Cardiac septum (tissue), 1 donor: ENCODE results near the gene TJAP1. TPM values are rescaled to one million over a fixed set of nuclear protein-coding genes. Genes with fewer than 3 reads are reported as not detected.

Experiments used
- DNase-seq: peaks from one replicate; pipeline ENCODE4 v3.0.0-alpha.2; 2020; ENCODE audit warnings: low spot score
- intact Hi-C: fragments of 100-400 bp; cut with DNase I; formaldehyde crosslinking; loops from one replicate; pipeline ENCODE4 v1.14.0; 2022
- total RNA-seq: library from RNA; stranded (reverse); fragmentation: NEBNext Ultra II Directional; extraction: Animal tissue kit (Norgen Biotek cat#: 25700); gene quantifications from one replicate; pipeline ENCODE4 v1.2.1, GENCODE V29; 2021
- donor health status: DM: no; HTN: no; CAD: no.

TJAP1 gene
- total RNA-seq, 1 donor from 2014 or later = 25.1 TPM

- intact Hi-C loops = no loop called here
- no peak for DNase-seq
These were observed 4.9 kb upstream of the TJAP1 start for GRCh38 chr6:43472515-43472914.

GRCh38 chr6:43475516-43475915 lies 1.9 kb upstream of the TJAP1 start:
- intact Hi-C loops = no loop called here
- no peak for DNase-seq

GRCh38 chr6:43476746-43477145 lies 624 bp upstream of the TJAP1 start:
- no peak for DNase-seq
- intact Hi-C loops = no loop called here

- DNase-seq = no peak
- intact Hi-C loops = no loop called here
These were observed 620 bp downstream of the TJAP1 start for GRCh38 chr6:43478008-43478372.

- no peak for DNase-seq
- intact Hi-C loops = no loop called here
These were observed 3.7 kb downstream of the TJAP1 start for GRCh38 chr6:43481075-43481474.

GRCh38 chr6:43481591-43482236 lies 4.3 kb downstream of the TJAP1 start:
- intact Hi-C loops = no loop called here

GRCh38 chr6:43488667-43489276 lies 11.4 kb downstream of the TJAP1 start:
- intact Hi-C loops = no loop called here
- no peak for DNase-seq

More at GRCh38 chr6:43481591-43482236, 4.3 kb downstream of the TJAP1 start:
- DNase-seq = no peak

GRCh38 chr6:43489277-43490072 lies 12.1 kb downstream of the TJAP1 start:
- no peak for DNase-seq
- intact Hi-C loops = no loop called here

GRCh38 chr6:43490523-43490939 lies 13.2 kb downstream of the TJAP1 start:
- DNase-seq = no peak
- intact Hi-C loops = no loop called here

- DNase-seq = peak; percentile 92
- intact Hi-C loops = no loop called here
These were observed 14.6 kb downstream of the TJAP1 start for GRCh38 chr6:43491750-43492661.

GRCh38 chr6:43492673-43493072 lies 15.3 kb downstream of the TJAP1 start:
- intact Hi-C loops = no loop called here
- DNase-seq = no peak

- intact Hi-C loops = no loop called here
- no peak for DNase-seq
These were observed 15.9 kb downstream of the TJAP1 start for GRCh38 chr6:43493230-43493629.

- intact Hi-C loops = no loop called here
- DNase-seq = no peak
These were observed 16.5 kb downstream of the TJAP1 start for GRCh38 chr6:43493833-43494232.

- intact Hi-C loops = no loop called here
- DNase-seq = no peak
These were observed 17.0 kb downstream of the TJAP1 start for GRCh38 chr6:43494321-43494720.

- intact Hi-C loops = no loop called here
- no peak for DNase-seq
These were observed 17.4 kb downstream of the TJAP1 start for GRCh38 chr6:43494766-43495165.

- no peak for DNase-seq
- intact Hi-C loops = no loop called here
These were observed 18.1 kb downstream of the TJAP1 start for GRCh38 chr6:43495409-43495941.

GRCh38 chr6:43496370-43497128 lies 19.2 kb downstream of the TJAP1 start:
- intact Hi-C loops = loop anchor here (2.0 kb wide), 1 partner anchor 42 kb away; the partner anchor contains the start of gene DLK2
- DNase-seq = no peak

- intact Hi-C loops = loop anchor here (2.0 kb wide), 1 partner anchor 42 kb away; the partner anchor contains the start of gene DLK2
- DNase-seq = no peak
These were observed 19.7 kb downstream of the TJAP1 start for GRCh38 chr6:43497129-43497396.

GRCh38 chr6:43497689-43498088 lies 20.3 kb downstream of the TJAP1 start:
- intact Hi-C loops = loop anchor here (2.0 kb wide), 1 partner anchor 43 kb away; the partner anchor contains the start of gene DLK2
- no peak for DNase-seq
